HCT116 (cell line): ENCODE measurements around the gene DOP1B. TPM values are rescaled to one million over a fixed set of nuclear protein-coding genes. Genes with fewer than 3 reads are reported as not detected.

Experiments
- ATAC-seq: fragments of 200-7000 bp; cut with Tn5 transposase; 2 replicates; pipeline ENCODE4 v1.9.1; 2020; ENCODE audit warnings: mild to moderate bottlenecking, moderate library complexity
- BruUV-seq: library from RNA; stranded (reverse); fragments of 400-500 nt; replicated peaks from 2 replicates; lab custom pipeline; 2021; lab: Mats Ljungman, UMichigan
- CTCF ChIA-PET: fragments of 300-600 bp; sonication (Branson Sonifier 250); formaldehyde crosslinking; loops from one replicate; lab custom pipeline; 2021; ENCODE audit warnings: antibody characterized with exemption; lab: Charles Lee
- POLR2A ChIA-PET: fragments of 300-600, 350-600 bp; sonication (Branson Sonifier 250); formaldehyde crosslinking; loops from one replicate; lab custom pipeline; 2021; ENCODE audit warnings: antibody characterized with exemption; lab: Charles Lee
- RAD21 ChIA-PET, 2 experiments: fragments of 300-600 bp; sonication (Branson Sonifier 250); formaldehyde crosslinking; loops; one replicate each; lab custom pipeline; 2023; ENCODE audit warnings: low total read pairs in 2 of 2; ENCODE audit not compliant: uncharacterized antibody in 2 of 2, unreplicated experiment in 2 of 2, low non-redundant PET in 1 of 2; lab: Charles Lee
- DNase-seq: peaks from one replicate; pipeline ENCODE4 v3.0.0-alpha.2; 2010; ENCODE audit warnings: low read depth, low spot score
- H2AFZ ChIP-seq: fragments of 200-600 bp; shearing (Covaris generic), sonication (generic); 2 replicates; pipeline ENCODE4 v1.6.1; 2017; ENCODE audit warnings: low read depth, mixed run types, mixed read lengths, antibody characterized with exemption, low read length; ENCODE audit not compliant: poor library complexity, severe bottlenecking
- H3K27ac ChIP-seq: 2 replicates; pipeline ENCODE4 v1.5.1; 2012; ENCODE audit warnings: low read depth, low read length
- H3K27me3 ChIP-seq: fragments of 200-600 bp; sonication (generic); 2 replicates; pipeline ENCODE4 v1.6.1; 2016; ENCODE audit warnings: mixed run types, low read length, mixed read lengths; ENCODE audit not compliant: insufficient read depth
- H3K36me3 ChIP-seq, 2 experiments: fragments of 200-500 bp in 1 of 2; fragments of 200-600 bp in 1 of 2; sonication (Bioruptor generic) in 1 of 2; sonication (generic) in 1 of 2; 2 replicates each; pipeline versions ENCODE4 v1.5.1 to v1.6.1; 2014 to 2016; ENCODE audit warnings: low read length in 2 of 2, inconsistent platforms in 1 of 2, mixed read lengths in 1 of 2, mixed run types in 1 of 2; ENCODE audit not compliant: insufficient read depth in 2 of 2, control insufficient read depth in 1 of 2
- H3K4me1 ChIP-seq, 2 experiments: fragments of 200-600 bp in 1 of 2; sonication (generic) in 1 of 2; 2 replicates each; pipeline versions ENCODE4 v1.5.1 to v1.6.1; 2012 to 2017; ENCODE audit warnings: low read length in 2 of 2, inconsistent platforms in 1 of 2, mild to moderate bottlenecking in 1 of 2, mixed read lengths in 1 of 2, mixed run types in 1 of 2, moderate library complexity in 1 of 2; ENCODE audit not compliant: insufficient read depth in 2 of 2, control insufficient read depth in 1 of 2
- H3K4me2 ChIP-seq: fragments of 200-600 bp; sonication (generic); 2 replicates; pipeline ENCODE4 v1.6.1; 2017; ENCODE audit warnings: mixed run types, low read length, mixed read lengths
- H3K4me3 ChIP-seq, 2 experiments: fragments of 200-600 bp in 1 of 2; sonication (generic) in 1 of 2; replicated peaks in 1 of 2; 2 replicates each; pipeline ENCODE4 v1.5.1; 2011 to 2016; ENCODE audit warnings: low read length in 2 of 2, control low read depth in 1 of 2, low read depth in 1 of 2, mild to moderate bottlenecking in 1 of 2, mixed read lengths in 1 of 2, mixed run types in 1 of 2
- H3K79me2 ChIP-seq: fragments of 200-600 bp; sonication (generic); 2 replicates; pipeline ENCODE4 v1.6.1; 2017; ENCODE audit warnings: mild to moderate bottlenecking, mixed run types, low read length, moderate library complexity, mixed read lengths; ENCODE audit not compliant: insufficient read depth
- H3K9ac ChIP-seq: fragments of 200-600 bp; sonication (generic); 2 replicates; pipeline ENCODE4 v1.6.1; 2016; ENCODE audit warnings: low read length, mixed read lengths
- H3K9me2 ChIP-seq: fragments of 200-600 bp; sonication (generic), shearing (Covaris generic); 2 replicates; pipeline ENCODE4 v1.6.1; 2017; ENCODE audit warnings: mixed run types, mild to moderate bottlenecking, moderate library complexity; ENCODE audit not compliant: insufficient read depth
- H3K9me3 ChIP-seq, 2 experiments: fragments of 200-500 bp in 1 of 2; fragments of 200-600 bp in 1 of 2; sonication (Bioruptor generic) in 1 of 2; sonication (generic) in 1 of 2; 2 replicates each; pipeline ENCODE4 v1.6.1; 2014 to 2017; ENCODE audit warnings: low read length in 2 of 2, mixed read lengths in 2 of 2, inconsistent platforms in 1 of 2, low read depth in 1 of 2, mild to moderate bottlenecking in 1 of 2, mixed run types in 1 of 2, moderate library complexity in 1 of 2; ENCODE audit not compliant: control insufficient read depth in 1 of 2, insufficient read depth in 1 of 2
- H4K20me1 ChIP-seq: fragments of 200-600 bp; sonication (generic), shearing (Covaris generic); 2 replicates; pipeline ENCODE4 v1.6.1; 2017; ENCODE audit warnings: mixed run types, mild to moderate bottlenecking, moderate library complexity; ENCODE audit not compliant: insufficient read depth
- CTCF ChIP-seq, 3 experiments: fragments of 200-600 bp in 1 of 3; sonication (generic) in 1 of 3; IDR thresholded peaks in 2 of 3; conservative IDR thresholded peaks in 1 of 3; 2 replicates each; pipeline ENCODE4 v1.5.1; 2012 to 2017; ENCODE audit warnings: low read depth in 2 of 3, low read length in 2 of 3, antibody characterized with exemption in 1 of 3, borderline replicate concordance in 1 of 3, control low read depth in 1 of 3, mild to moderate bottlenecking in 1 of 3, mixed read lengths in 1 of 3, mixed run types in 1 of 3, moderate library complexity in 1 of 3; ENCODE audit not compliant: insufficient read depth in 1 of 3
- EGR1 ChIP-seq: IDR thresholded peaks from 2 replicates; pipeline ENCODE4 v1.6.1; 2012; ENCODE audit warnings: low read depth
- ELF1 ChIP-seq: IDR thresholded peaks from 2 replicates; pipeline ENCODE4 v1.6.1; 2012; ENCODE audit warnings: low read depth, borderline replicate concordance
- EZH2 ChIP-seq: fragments of 200-600 bp; sonication (generic); IDR thresholded peaks from 2 replicates; pipeline ENCODE4 v1.6.1; 2017; ENCODE audit warnings: antibody characterized with exemption, mixed run types
- EZH2phosphoT487 ChIP-seq: fragments of 200-600 bp; IDR thresholded peaks from 2 replicates; pipeline ENCODE4 v1.6.1; 2018; ENCODE audit warnings: antibody characterized with exemption, borderline replicate concordance
- JUND ChIP-seq: IDR thresholded peaks from 2 replicates; pipeline ENCODE4 v1.6.1; 2012
- REST ChIP-seq: IDR thresholded peaks from 2 replicates; pipeline ENCODE4 v1.6.1; 2012; ENCODE audit warnings: low read depth
- SIN3A ChIP-seq: IDR thresholded peaks from 2 replicates; pipeline ENCODE4 v1.6.1; 2012; ENCODE audit warnings: low read depth
- SRF ChIP-seq: IDR thresholded peaks from 2 replicates; pipeline ENCODE4 v1.6.1; 2012; ENCODE audit warnings: low read depth
- ZNF274 ChIP-seq: fragments of 200-500 bp; sonication (Bioruptor generic); IDR thresholded peaks from 2 replicates; pipeline ENCODE4 v1.6.1; 2014; ENCODE audit warnings: mild to moderate bottlenecking, low read depth, low read length, inconsistent platforms
- intact Hi-C: fragments of 100-400 bp; cut with micrococcal nuclease; formaldehyde crosslinking; loops from 2 replicates; pipeline ENCODE4 v1.10.0; 2022
- total RNA-seq: library from RNA; stranded (reverse); gene quantifications from one replicate; pipeline ENCODE4 v1.2.1, GENCODE V29; 2021; ENCODE audit not compliant: unreplicated experiment

The DOP1B gene
- total RNA-seq, 1 experiment from 2014 or later, result 15.4 TPM

- H3K9me3 ChIP-seq, result no peaks in the 10 kb centered on the region
- no peaks in the 10 kb centered on the region for H3K9me2 ChIP-seq
- no peaks in the 10 kb centered on the region for H3K79me2 ChIP-seq
- no peak overlapping the region for H2AFZ ChIP-seq
- ChIA-PET RAD21 (no interaction called here), POLR2A (no interaction called here), CTCF (no interaction called here)
- no peak overlapping the region for H3K4me2 ChIP-seq
- intact Hi-C loops, result no loop called here
- no peak overlapping the region for H3K27ac ChIP-seq
- no peak overlapping the region for H3K4me3 ChIP-seq
- no TSS peak for BruUV-seq
- peaks cover 9 to 13% of the 10 kb centered on the region in 2 experiments for H3K4me1 ChIP-seq
- peaks cover 0 to 3% of the 10 kb centered on the region in 2 experiments; a peak in 2 of 4 replicates for H3K36me3 ChIP-seq
- H4K20me1 ChIP-seq, result no peaks in the 10 kb centered on the region
- TF ChIP-seq CTCF (IDR thresholded peaks at IDR 0.05 in 2 of 3, conservative IDR thresholded peaks at IDR 0.05 in 1 of 3; ENCODE audit: borderline replicate concordance in 1 of 3, insufficient read depth in 1 of 3, low read depth in 2 of 3, low read length in 2 of 3) (peak in 2 of 3 experiments; percentile 32 to 39; a peak in 4 of 6 replicates), SRF (no peak)
- peak; percentile 53; the same call in 1 of the 2 replicates for ATAC-seq
- no peak overlapping the region for H3K9ac ChIP-seq
- no peaks in the 10 kb centered on the region for H3K27me3 ChIP-seq
- DNase-seq, result no peak
Observed at GRCh38 chr21:36169470-36170128, 13.0 kb downstream of the DOP1B start.

- Histone ChIP-seq H3K9me2 (no peaks in the 10 kb centered on the region), H3K4me3 (no peak overlapping the region), H3K79me2 (no peaks in the 10 kb centered on the region), H4K20me1 (no peaks in the 10 kb centered on the region), H3K9ac (no peak overlapping the region), H3K4me2 (no peak overlapping the region), H2AFZ (no peak overlapping the region), H3K4me1 (peaks cover 9 to 13% of the 10 kb centered on the region in 2 experiments), H3K27me3 (no peaks in the 10 kb centered on the region), H3K9me3 (no peaks in the 10 kb centered on the region), H3K36me3 (peaks cover 0 to 3% of the 10 kb centered on the region in 2 experiments; a peak in 2 of 4 replicates), H3K27ac (no peak overlapping the region)
- intact Hi-C loops, result no loop called here
- RAD21 ChIA-PET, result no interaction called here
- no TSS peak for BruUV-seq
- no peak for DNase-seq
- POLR2A ChIA-PET, result no interaction called here
- ATAC-seq, result no peak
- TF ChIP-seq ELF1 (no peak), EZH2phosphoT487 (no peak), ZNF274 (no peak), EZH2 (no peak), REST (no peak), EGR1 (no peak), JUND (no peak), SIN3A (no peak)
- CTCF ChIA-PET, result no interaction called here
Observed at GRCh38 chr21:36170823-36171222, 14.2 kb downstream of the DOP1B start.
